A673 (cell line): ENCODE data around the gene TP53I13. TPM values are rescaled to one million over a fixed set of nuclear protein-coding genes. Genes with fewer than 3 reads are reported as not detected.
A peak's percentile ranks its signal among the peaks of the same experiment; 100 is the strongest.

Experiments used
- BruUV-seq: library from RNA; stranded (reverse); fragments of 400-500 nt; replicated peaks from 2 replicates; lab custom pipeline; 2021; lab: Mats Ljungman, UMichigan
- CTCF ChIA-PET: fragments of 300-600 bp; sonication (Branson Sonifier 250); formaldehyde crosslinking; loops from one replicate; lab custom pipeline; 2022; ENCODE audit warnings: antibody characterized with exemption; lab: Charles Lee
- POLR2A ChIA-PET: fragments of 300-600 bp; sonication (Branson Sonifier 250); formaldehyde crosslinking; loops from one replicate; lab custom pipeline; 2022; ENCODE audit warnings: antibody characterized with exemption; ENCODE audit not compliant: low non-redundant PET; lab: Charles Lee
- DNase-seq: peaks from one replicate; pipeline ENCODE4 v3.0.0-alpha.2; 2015; ENCODE audit warnings: low spot score
- H3K27ac ChIP-seq: fragments of 200-600 bp; sonication (generic); 2 replicates; pipeline ENCODE4 v1.5.1; 2016; ENCODE audit warnings: mixed run types, low read depth, mild to moderate bottlenecking, mixed read lengths, antibody characterized with exemption, low read length; ENCODE audit not compliant: poor library complexity, severe bottlenecking
- H3K27me3 ChIP-seq: fragments of 200-600 bp; sonication (generic); replicated peaks from 2 replicates; pipeline ENCODE4 v1.6.1; 2017; ENCODE audit warnings: mixed run types, low read depth, mild to moderate bottlenecking, mixed read lengths, antibody characterized with exemption, low read length; ENCODE audit not compliant: insufficient read depth, poor library complexity
- H3K36me3 ChIP-seq: fragments of 200-600 bp; sonication (generic); 2 replicates; pipeline ENCODE4 v1.6.1; 2016; ENCODE audit warnings: mixed run types, mild to moderate bottlenecking, mixed read lengths, antibody characterized with exemption, low read length; ENCODE audit not compliant: insufficient read depth, poor library complexity, severe bottlenecking
- H3K4me1 ChIP-seq: fragments of 200-600 bp; sonication (generic); 2 replicates; pipeline ENCODE4 v1.6.1; 2017; ENCODE audit warnings: mixed run types, mild to moderate bottlenecking, mixed read lengths, antibody characterized with exemption, low read length; ENCODE audit not compliant: insufficient read depth, poor library complexity, severe bottlenecking
- H3K4me3 ChIP-seq: fragments of 200-600 bp; sonication (generic); 2 replicates; pipeline ENCODE4 v1.5.1; 2016; ENCODE audit warnings: low read depth, mixed run types, mild to moderate bottlenecking, mixed read lengths, low read length; ENCODE audit not compliant: poor library complexity, severe bottlenecking
- H3K9me3 ChIP-seq: fragments of 200-600 bp; sonication (generic); 2 replicates; pipeline ENCODE4 v1.6.1; 2016; ENCODE audit warnings: mixed run types, low read depth, mild to moderate bottlenecking, mixed read lengths, antibody characterized with exemption, low read length; ENCODE audit not compliant: poor library complexity, severe bottlenecking
- EZH2 ChIP-seq: fragments of 200-600 bp; sonication (generic); IDR thresholded peaks from 2 replicates; pipeline ENCODE4 v1.6.1; 2017; ENCODE audit warnings: borderline replicate concordance, low read depth, mild to moderate bottlenecking, mixed read lengths, antibody characterized with exemption, low read length; ENCODE audit not compliant: poor library complexity, severe bottlenecking
- intact Hi-C: fragments of 100-400 bp; cut with micrococcal nuclease; formaldehyde crosslinking; loops from one replicate; pipeline ENCODE4 v1.10.0; 2022; ENCODE audit not compliant: unreplicated experiment
- total RNA-seq: library from RNA; stranded (reverse); gene quantifications from 2 replicates; pipeline ENCODE4 v1.2.3, GENCODE V29; 2021
- TF ChIP-seq, protein P1 (sequence below): fragments of 300-800, 200-600 bp; sonication (generic); conservative IDR thresholded peaks from 2 replicates; pipeline ENCODE4 v1.5.1; 2017; ENCODE audit warnings: low read depth, mild to moderate bottlenecking, antibody characterized with exemption, low read length, moderate library complexity, mixed read lengths

The TP53I13 gene
- total RNA-seq, 1 experiment from 2014 or later = 34.6 TPM

- intact Hi-C loops = loop anchor here (5.0 kb wide), 3 partner anchors 314 to 474 kb away; partner anchors contain the start of gene SSH2
- ChIA-PET POLR2A (no interaction called here), CTCF (interaction anchor here (1.0 to 2.3 kb wide), 5 partner anchors 27 to 474 kb away, joined by 9 to 20 read pairs (median 10); partner anchors contain the start of gene SSH2)
- TF ChIP-seq, protein P1, sequence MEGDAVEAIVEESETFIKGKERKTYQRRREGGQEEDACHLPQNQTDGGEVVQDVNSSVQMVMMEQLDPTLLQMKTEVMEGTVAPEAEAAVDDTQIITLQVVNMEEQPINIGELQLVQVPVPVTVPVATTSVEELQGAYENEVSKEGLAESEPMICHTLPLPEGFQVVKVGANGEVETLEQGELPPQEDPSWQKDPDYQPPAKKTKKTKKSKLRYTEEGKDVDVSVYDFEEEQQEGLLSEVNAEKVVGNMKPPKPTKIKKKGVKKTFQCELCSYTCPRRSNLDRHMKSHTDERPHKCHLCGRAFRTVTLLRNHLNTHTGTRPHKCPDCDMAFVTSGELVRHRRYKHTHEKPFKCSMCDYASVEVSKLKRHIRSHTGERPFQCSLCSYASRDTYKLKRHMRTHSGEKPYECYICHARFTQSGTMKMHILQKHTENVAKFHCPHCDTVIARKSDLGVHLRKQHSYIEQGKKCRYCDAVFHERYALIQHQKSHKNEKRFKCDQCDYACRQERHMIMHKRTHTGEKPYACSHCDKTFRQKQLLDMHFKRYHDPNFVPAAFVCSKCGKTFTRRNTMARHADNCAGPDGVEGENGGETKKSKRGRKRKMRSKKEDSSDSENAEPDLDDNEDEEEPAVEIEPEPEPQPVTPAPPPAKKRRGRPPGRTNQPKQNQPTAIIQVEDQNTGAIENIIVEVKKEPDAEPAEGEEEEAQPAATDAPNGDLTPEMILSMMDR = 0 out of 2 replicates have a peak, but pooled peaks have one; percentile 4
- TF ChIP-seq EZH2 = no peak
- Histone ChIP-seq H3K4me1 (peaks cover 56% of the 10 kb centered on the region), H3K27me3 (no peaks in the 10 kb centered on the region), H3K36me3 (peaks cover 7% of the 10 kb centered on the region), H3K27ac (no peak overlapping the region), H3K4me3 (no peak overlapping the region), H3K9me3 (no peaks in the 10 kb centered on the region)
- no TSS peak for BruUV-seq
- no peak for DNase-seq
Measured at GRCh38 chr17:29618272-29619065, 50.0 kb downstream of the TP53I13 start.

- H3K27ac ChIP-seq = no peak overlapping the region
- TF ChIP-seq, protein P1 = peak; percentile 67
- no peak for TF ChIP-seq EZH2
- ChIA-PET CTCF (interaction anchor here (0.6 to 1.5 kb wide), 4 partner anchors 20 to 474 kb away, joined by 3 to 10 read pairs (median 5); no protein-coding TSS in a partner anchor), POLR2A (no interaction called here)
- H3K4me1 ChIP-seq = peaks cover 56% of the 10 kb centered on the region
- intact Hi-C loops = loop anchor here (5.0 kb wide), 3 partner anchors 313 to 473 kb away; partner anchors contain the start of gene SSH2
- no peaks in the 10 kb centered on the region for H3K9me3 ChIP-seq
- no TSS peak for BruUV-seq
- no peaks in the 10 kb centered on the region for H3K36me3 ChIP-seq
- peak; percentile 71 for DNase-seq
- no peak overlapping the region for H3K4me3 ChIP-seq
- no peaks in the 10 kb centered on the region for H3K27me3 ChIP-seq
Measured at GRCh38 chr17:29619251-29619650, 50.8 kb downstream of the TP53I13 start.

DNA sequence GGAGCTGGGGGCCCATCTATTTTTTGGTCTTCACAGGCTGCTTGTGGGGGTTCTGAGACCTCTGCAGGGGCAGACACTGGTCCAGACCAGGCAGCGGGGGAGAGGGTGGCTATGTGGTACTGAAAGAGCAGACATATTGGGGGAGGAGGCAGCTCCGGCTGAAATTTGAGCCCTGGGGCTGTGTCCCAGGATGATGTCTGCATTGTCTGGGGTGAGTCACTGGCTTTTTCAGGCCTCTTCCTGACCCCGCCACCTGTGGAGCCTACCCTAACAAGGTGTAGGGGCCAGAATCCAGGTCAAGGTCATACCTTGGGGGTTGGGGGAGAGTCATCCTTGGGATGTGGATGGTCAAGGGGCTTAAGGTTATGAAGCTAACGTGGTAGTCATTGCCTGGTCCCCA lies 51.8 kb downstream of the TP53I13 start:
- Histone ChIP-seq H3K36me3 (no peaks in the 10 kb centered on the region), H3K9me3 (no peaks in the 10 kb centered on the region), H3K4me3 (no peak overlapping the region), H3K4me1 (peaks cover 50% of the 10 kb centered on the region), H3K27ac (no peak overlapping the region), H3K27me3 (no peaks in the 10 kb centered on the region)
- CTCF ChIA-PET = interaction anchor here (1.5 kb wide), 1 partner anchor 473 kb away, joined by 6 read pairs; no protein-coding TSS in a partner anchor
- no peak for DNase-seq
- POLR2A ChIA-PET = no interaction called here
- intact Hi-C loops = loop anchor here (10.0 kb wide), 1 partner anchor 55 kb away; the partner anchor contains the start of genes ABHD15 and TP53I13
- no TSS peak for BruUV-seq
- TF ChIP-seq EZH2 = no peak
- TF ChIP-seq, protein P1 = no peak
